GM12875 (cell line): Measurements from ENCODE around the gene SYPL2.

Experiments
- H3K4me3 ChIP-seq: one replicate; pipeline ENCODE4 v1.5.1; 2011; ENCODE audit warnings: low read depth, low read length, control low read depth
- CTCF ChIP-seq: IDR thresholded peaks from 2 replicates; pipeline ENCODE4 v1.5.1; 2011; ENCODE audit warnings: low read depth, mild to moderate bottlenecking, control low read depth, inconsistent platforms, low read length, moderate library complexity, borderline replicate concordance; ENCODE audit not compliant: insufficient read depth

Gene SYPL2

GRCh38 chr1:109466452-109467300 is at the start of gene SYPL2:
SYPL2 (plus strand) TSS chr1:109466546; CDS start chr1:109466844, 298 bp downstream.
- TF ChIP-seq CTCF = no peak
- no peak within 1 kb of the TSS for H3K4me3 ChIP-seq

GRCh38 chr1:109423498-109423897 is 42.8 kb upstream of the SYPL2 start:
- no peak for TF ChIP-seq CTCF
- no peak overlapping the region for H3K4me3 ChIP-seq

- no peak for TF ChIP-seq CTCF
- peak overlapping the region; percentile 97 for H3K4me3 ChIP-seq
Measured at GRCh38 chr1:109425391-109426280, 40.7 kb upstream of the SYPL2 start.

- no peak for TF ChIP-seq CTCF
Measured at GRCh38 chr1:109426281-109427170, 39.8 kb upstream of the SYPL2 start, which contains the start of gene PSMA5. PSMA5 (minus strand) TSS chr1:109426448; CDS start chr1:109426330, 118 bp downstream.

GRCh38 chr1:109427171-109427467 is 39.2 kb upstream of the SYPL2 start:
- peak overlapping the region; percentile 97 for H3K4me3 ChIP-seq
- TF ChIP-seq CTCF = no peak

More at GRCh38 chr1:109426281-109427170, 39.8 kb upstream of the SYPL2 start, which contains the start of gene PSMA5:
- peak within 1 kb of the TSS; percentile 97 for H3K4me3 ChIP-seq

- H3K4me3 ChIP-seq = no peak overlapping the region
- no peak for TF ChIP-seq CTCF
Measured at GRCh38 chr1:109432336-109432735, 34.0 kb upstream of the SYPL2 start.
